GM20431 (cell line): ENCODE data around the gene PRSS33.

Experiments used
- in situ Hi-C: fragments of 300-500 bp; cut with MseI, MboI; formaldehyde crosslinking; loops from one replicate; pipeline ENCODE4 v1.15.0; 2020; ENCODE audit warnings: low sequenced_read_pairs; ENCODE audit not compliant: unreplicated experiment

PRSS33 gene

DNA sequence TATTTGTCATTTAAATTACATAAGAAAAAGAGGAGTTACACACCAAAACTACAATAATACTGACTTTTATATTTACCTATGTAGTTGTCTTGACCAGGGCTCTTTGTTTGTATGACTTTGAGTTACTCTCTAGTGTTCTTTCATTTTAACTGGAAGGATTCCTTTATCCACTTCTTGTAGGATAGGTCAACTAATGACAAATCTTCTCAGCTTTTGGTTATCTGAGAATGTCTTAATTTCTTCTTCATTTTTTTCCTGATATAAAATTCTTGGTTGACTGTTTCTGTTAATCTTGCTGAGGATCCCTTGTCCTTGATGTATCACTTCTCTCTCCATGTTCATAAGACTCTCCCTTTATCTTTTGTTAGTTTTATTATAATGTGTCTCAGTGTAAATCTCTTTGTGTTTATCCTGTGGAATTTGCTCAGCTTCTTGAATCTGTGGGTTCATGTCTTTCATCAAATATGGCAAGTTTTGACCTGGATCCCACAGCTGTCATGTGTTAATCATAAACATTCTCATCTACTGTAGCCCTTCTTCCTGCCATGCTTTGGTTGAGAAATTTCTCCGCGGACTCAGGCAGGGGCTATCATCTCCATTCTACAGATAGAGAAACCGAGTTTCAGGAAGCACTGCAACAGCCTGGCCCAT is 16.3 kb upstream of the PRSS33 start:
- in situ Hi-C loops: no loop called here

- in situ Hi-C loops: no loop called here
These were observed 12.5 kb upstream of the PRSS33 start for GRCh38 chr16:2799859-2800226.

GRCh38 chr16:2799205-2799858 is 12.0 kb upstream of the PRSS33 start:
- in situ Hi-C loops: no loop called here

DNA sequence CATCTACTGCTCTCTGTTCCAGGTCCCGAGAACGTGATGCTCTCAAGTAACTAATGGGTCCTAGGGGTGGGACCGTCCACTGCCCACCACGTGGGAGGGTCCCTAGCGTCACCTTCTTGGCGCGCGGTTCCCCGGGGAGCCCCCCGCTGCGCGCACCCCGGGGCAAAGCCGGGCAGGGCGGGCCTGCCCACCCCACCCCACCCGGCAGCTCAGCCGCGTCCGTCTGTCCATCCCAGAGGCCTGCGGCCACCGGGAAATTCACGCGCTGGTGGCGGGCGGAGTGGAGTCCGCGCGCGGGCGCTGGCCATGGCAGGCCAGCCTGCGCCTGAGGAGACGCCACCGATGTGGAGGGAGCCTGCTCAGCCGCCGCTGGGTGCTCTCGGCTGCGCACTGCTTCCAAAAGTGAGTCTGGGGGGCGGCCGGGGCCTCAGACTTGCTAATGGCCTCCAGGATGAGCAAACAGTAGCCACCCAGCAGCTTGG is 11.4 kb upstream of the PRSS33 start:
- in situ Hi-C loops: no loop called here

- in situ Hi-C loops: no loop called here
These were observed 8.2 kb upstream of the PRSS33 start for GRCh38 chr16:2795395-2796143.

GRCh38 chr16:2792940-2793339 is 5.6 kb upstream of the PRSS33 start:
- in situ Hi-C loops: no loop called here

DNA sequence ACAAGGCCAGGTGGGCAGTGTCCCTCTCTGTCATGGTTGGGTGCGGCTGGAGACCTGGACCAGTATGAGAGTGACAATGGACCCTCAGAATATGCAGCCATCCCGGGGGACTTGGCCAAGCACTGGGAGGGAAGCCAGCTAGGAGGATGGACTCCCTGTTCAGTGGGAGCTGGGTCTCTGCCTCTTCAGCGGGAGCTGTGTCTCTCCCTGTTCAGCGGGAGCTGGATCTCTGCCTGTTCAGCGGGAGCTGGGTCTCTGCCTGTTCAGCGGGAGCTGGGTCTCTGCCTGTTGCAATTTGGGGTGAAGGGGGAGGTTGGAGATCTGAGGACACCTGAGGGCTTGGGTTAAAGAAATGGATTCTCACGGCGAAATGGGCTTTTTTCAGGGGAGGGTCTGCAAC is 3.8 kb upstream of the PRSS33 start:
- in situ Hi-C loops: no loop called here

GRCh38 chr16:2790631-2791030 is 3.3 kb upstream of the PRSS33 start:
- in situ Hi-C loops: no loop called here

- in situ Hi-C loops: no loop called here
These were observed 601 bp upstream of the PRSS33 start for GRCh38 chr16:2787961-2788360.

DNA sequence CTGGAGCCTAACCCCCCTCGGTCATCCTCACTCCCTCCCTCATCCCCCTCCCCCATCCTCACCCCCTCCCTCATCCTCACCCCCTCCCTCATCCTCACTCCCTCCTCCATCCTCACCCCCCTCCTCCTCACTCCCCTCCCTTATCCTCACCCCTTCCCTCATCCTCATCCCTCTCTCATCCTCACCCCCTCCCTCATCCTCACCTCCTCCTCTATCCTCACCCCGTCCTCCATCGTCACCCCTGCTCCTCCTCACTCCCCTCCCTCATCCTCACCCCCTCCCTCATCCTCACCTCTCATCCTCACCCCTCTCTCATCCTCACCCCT is 571 bp downstream of the PRSS33 start:
- in situ Hi-C loops: no loop called here

DNA sequence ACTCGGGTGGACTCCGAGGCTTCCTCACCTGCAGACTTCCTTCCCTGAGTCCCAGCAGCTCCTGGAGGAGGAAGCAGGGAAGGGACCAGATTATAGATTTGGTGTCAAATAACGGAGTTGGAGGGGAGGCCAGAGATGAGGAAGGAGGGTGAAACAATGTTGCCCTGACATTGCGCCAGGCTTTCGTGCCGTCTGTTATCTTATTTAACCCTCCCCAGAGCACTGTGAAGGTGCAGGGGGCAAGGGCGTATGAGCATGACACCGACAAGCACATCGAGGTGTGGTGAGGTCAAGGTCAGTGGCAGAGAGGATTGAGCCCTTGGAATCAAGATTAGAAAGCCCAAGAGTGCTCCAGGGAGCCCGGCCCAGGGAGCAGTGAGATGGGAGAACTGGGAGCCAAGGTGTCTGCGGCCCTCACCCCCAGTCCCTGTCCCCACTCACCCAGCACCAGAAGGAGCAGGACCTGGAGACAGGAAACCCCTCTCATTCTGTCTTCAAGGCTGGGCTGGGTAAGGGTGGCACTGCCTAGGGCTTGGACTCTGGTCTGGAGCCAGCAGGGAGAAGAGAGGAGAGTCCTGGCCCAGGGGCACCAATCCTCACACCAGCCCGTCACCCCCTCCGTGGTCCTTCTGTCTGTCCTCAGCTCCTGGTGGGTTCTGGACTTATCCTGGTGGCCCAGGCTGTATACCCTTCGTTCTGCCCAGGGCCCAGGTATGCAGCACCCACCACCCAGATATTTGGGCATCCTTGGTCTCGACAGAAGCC is 1.1 kb downstream of the PRSS33 start:
- in situ Hi-C loops: no loop called here

- in situ Hi-C loops: no loop called here
These were observed 2.0 kb downstream of the PRSS33 start for GRCh38 chr16:2785101-2785991.

DNA sequence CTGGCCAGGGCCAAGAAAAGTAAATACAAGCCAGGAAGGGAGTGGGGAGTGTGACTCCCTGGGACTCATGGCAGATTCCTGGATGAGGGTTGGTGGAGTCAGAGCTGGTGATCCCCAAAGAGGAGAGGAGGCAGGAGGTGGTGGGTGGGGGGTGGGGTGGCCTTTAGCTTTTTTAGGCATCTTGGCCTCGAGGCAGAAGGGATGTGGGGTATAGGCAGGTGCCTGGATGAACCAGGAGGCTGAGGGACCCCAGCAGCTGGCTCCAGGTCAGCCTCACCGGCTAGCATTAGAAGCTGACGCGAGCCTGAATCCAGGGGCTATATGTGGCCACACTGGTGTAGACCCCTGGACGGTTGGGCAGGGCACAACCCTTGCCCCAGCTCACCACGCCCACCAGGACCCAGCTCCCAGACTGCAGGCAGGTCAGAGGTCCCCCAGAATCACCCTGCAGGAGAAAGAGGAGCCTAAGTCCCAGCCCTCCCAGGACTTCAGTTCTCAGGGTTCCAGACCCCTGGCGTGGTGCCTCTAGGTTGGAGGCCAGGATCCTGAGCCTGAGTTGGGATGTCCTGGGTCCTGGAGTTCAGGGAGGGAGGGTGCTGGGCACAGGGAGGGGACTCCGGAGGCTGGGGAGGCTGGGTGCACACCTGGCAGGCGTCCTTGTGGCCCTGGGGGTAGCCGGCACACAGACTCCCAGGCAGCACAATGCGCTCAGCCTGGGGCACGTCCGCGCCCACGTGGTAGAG is 2.8 kb downstream of the PRSS33 start:
- in situ Hi-C loops: no loop called here

DNA sequence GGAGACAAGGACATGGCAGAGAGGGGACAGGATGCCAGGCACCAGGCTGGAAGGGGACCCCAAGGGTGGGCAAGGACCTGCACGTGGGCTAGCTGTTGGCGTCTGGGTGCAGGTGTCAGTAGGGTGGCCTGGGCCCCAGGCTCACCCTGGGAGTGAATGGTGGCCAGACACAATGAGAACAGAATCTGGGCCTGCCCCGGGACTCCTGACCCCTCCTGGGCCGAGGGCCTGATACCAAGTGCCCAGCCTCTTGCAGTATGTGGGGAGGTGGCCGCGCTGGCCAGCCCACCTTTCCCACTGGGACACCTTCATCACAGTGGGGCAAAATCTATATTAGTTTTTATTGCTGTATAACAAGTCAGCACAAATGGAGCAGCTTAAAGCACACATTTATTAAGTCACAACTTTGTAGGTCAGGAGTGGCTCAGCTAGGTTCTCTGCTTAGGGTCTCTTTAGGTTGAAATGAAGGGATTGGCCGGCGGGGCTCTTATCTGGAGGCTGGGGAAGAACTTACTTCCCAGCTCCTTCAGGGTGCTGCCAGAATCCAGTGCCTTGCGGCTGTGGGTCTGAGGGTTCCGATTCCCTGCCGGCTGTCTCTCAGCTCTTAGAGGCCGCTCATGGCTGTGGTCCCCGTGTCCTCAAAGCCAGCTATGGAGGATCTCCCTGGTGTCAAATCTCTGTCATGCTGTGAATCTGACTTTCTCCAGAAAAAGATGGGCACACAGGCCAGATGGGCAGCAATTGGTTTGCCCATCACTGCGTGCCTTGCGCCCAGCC is 3.6 kb downstream of the PRSS33 start:
- in situ Hi-C loops: no loop called here

- in situ Hi-C loops: no loop called here
These were observed 4.6 kb downstream of the PRSS33 start for GRCh38 chr16:2782583-2783351.

GRCh38 chr16:2779978-2780898 is 7.1 kb downstream of the PRSS33 start:
- in situ Hi-C loops: no loop called here
